GM19438 (cell line): ENCODE results near the gene OR2AE1.
A peak's percentile ranks its signal among the peaks of the same experiment; 100 is the strongest.

Source experiments
- ATAC-seq: cut with Tn5 transposase; IDR thresholded peaks from one replicate; pipeline ENCODE4 v1.9.1; 2021; ENCODE audit warnings: low read depth; ENCODE audit not compliant: unreplicated experiment

The OR2AE1 gene

GRCh38 chr7:99860281-99861127 is 16.3 kb downstream of the OR2AE1 start:
- ATAC-seq = no peak

GRCh38 chr7:99855236-99855635 is 21.6 kb downstream of the OR2AE1 start:
- ATAC-seq = no peak

- no peak for ATAC-seq
Observed at GRCh38 chr7:99848420-99849216, 28.2 kb downstream of the OR2AE1 start.

- no peak for ATAC-seq
Observed at GRCh38 chr7:99844328-99844727, 32.5 kb downstream of the OR2AE1 start.

- no peak for ATAC-seq
Observed at GRCh38 chr7:99843808-99844207, 33.0 kb downstream of the OR2AE1 start.

GRCh38 chr7:99842926-99843325 is 33.9 kb downstream of the OR2AE1 start:
- no peak for ATAC-seq

GRCh38 chr7:99840136-99840869 is 36.5 kb downstream of the OR2AE1 start:
- ATAC-seq = no peak

- ATAC-seq = no peak
Observed at GRCh38 chr7:99839287-99840021, 37.4 kb downstream of the OR2AE1 start.

- peak; percentile 68 for ATAC-seq
Observed at GRCh38 chr7:99837649-99838361, 39.0 kb downstream of the OR2AE1 start.

GRCh38 chr7:99835189-99835588 is 41.6 kb downstream of the OR2AE1 start:
- no peak for ATAC-seq

GRCh38 chr7:99834382-99834781 is 42.5 kb downstream of the OR2AE1 start:
- ATAC-seq = no peak

- no peak for ATAC-seq
Observed at GRCh38 chr7:99833289-99833877, 43.5 kb downstream of the OR2AE1 start.

- ATAC-seq = no peak
Observed at GRCh38 chr7:99831595-99831994, 45.2 kb downstream of the OR2AE1 start.

GRCh38 chr7:99829524-99830160 is 47.2 kb downstream of the OR2AE1 start:
- peak; percentile 62 for ATAC-seq

GRCh38 chr7:99828811-99829210 is 48.0 kb downstream of the OR2AE1 start:
- no peak for ATAC-seq

- no peak for ATAC-seq
Observed at GRCh38 chr7:99827040-99827778, 49.6 kb downstream of the OR2AE1 start.
